H9 (cell line): ENCODE measurements around the gene CFAP100. TPM values are rescaled to one million over a fixed set of nuclear protein-coding genes. Genes with fewer than 3 reads are reported as not detected.

Source experiments
- DNase-seq: peaks from one replicate; pipeline ENCODE4 v3.0.0-alpha.2; 2017
- H2AFZ ChIP-seq: one replicate; pipeline ENCODE4 v1.6.1; 2013; ENCODE audit warnings: mild to moderate bottlenecking, low read length, control low read depth, moderate library complexity
- H2AK5ac ChIP-seq: 2 replicates; pipeline ENCODE4 v1.6.1; 2013; ENCODE audit warnings: low read length, control low read depth, mixed read lengths; ENCODE audit not compliant: insufficient read length
- H2BK120ac ChIP-seq: one replicate; pipeline ENCODE4 v1.6.1; 2013; ENCODE audit warnings: low read depth, mild to moderate bottlenecking, low read length, control low read depth, inconsistent platforms; ENCODE audit not compliant: poor library complexity, severe bottlenecking
- H2BK12ac ChIP-seq: 2 replicates; pipeline ENCODE4 v1.6.1; 2013; ENCODE audit warnings: low read length, control low read depth, mixed read lengths, low read depth; ENCODE audit not compliant: insufficient read length
- H2BK15ac ChIP-seq: 2 replicates; pipeline ENCODE4 v1.6.1; 2013; ENCODE audit warnings: low read depth, low read length, control low read depth
- H2BK20ac ChIP-seq: one replicate; pipeline ENCODE4 v1.6.1; 2013; ENCODE audit warnings: low read depth, mild to moderate bottlenecking, low read length, control low read depth, inconsistent platforms; ENCODE audit not compliant: poor library complexity, severe bottlenecking
- H2BK5ac ChIP-seq: 2 replicates; pipeline ENCODE4 v1.6.1; 2013; ENCODE audit warnings: low read length, control low read depth, mixed read lengths; ENCODE audit not compliant: insufficient read length
- H3K14ac ChIP-seq: 2 replicates; pipeline ENCODE4 v1.6.1; 2013; ENCODE audit warnings: low read length, control low read depth; ENCODE audit not compliant: insufficient read depth
- H3K18ac ChIP-seq: 2 replicates; pipeline ENCODE4 v1.6.1; 2013; ENCODE audit warnings: low read depth, mild to moderate bottlenecking, mixed read lengths, low read length, control low read depth; ENCODE audit not compliant: insufficient read length
- H3K23ac ChIP-seq: 2 replicates; pipeline ENCODE4 v1.6.1; 2013; ENCODE audit warnings: low read length, control low read depth, mixed read lengths, low read depth; ENCODE audit not compliant: insufficient read length
- H3K23me2 ChIP-seq: 2 replicates; pipeline ENCODE4 v1.6.1; 2013; ENCODE audit warnings: low read depth, mild to moderate bottlenecking, mixed read lengths, low read length, control low read depth; ENCODE audit not compliant: insufficient read length, poor library complexity, severe bottlenecking
- H3K27ac ChIP-seq: 2 replicates; pipeline ENCODE4 v1.5.1; 2013; ENCODE audit warnings: low read length, control low read depth, mixed read lengths, low read depth; ENCODE audit not compliant: insufficient read length
- H3K27me3 ChIP-seq: 2 replicates; pipeline ENCODE4 v1.6.1; 2013; ENCODE audit warnings: low read length, control low read depth, inconsistent platforms; ENCODE audit not compliant: insufficient read depth
- H3K4ac ChIP-seq: 2 replicates; pipeline ENCODE4 v1.6.1; 2013; ENCODE audit warnings: low read depth, mild to moderate bottlenecking, control low read depth, inconsistent platforms, low read length, moderate library complexity
- H3K4me1 ChIP-seq: 2 replicates; pipeline ENCODE4 v1.6.1; 2013; ENCODE audit warnings: low read length, control low read depth, inconsistent platforms; ENCODE audit not compliant: insufficient read depth
- H3K4me2 ChIP-seq: 2 replicates; pipeline ENCODE4 v1.6.1; 2013; ENCODE audit warnings: low read length, control low read depth, mixed read lengths; ENCODE audit not compliant: insufficient read length, insufficient read depth
- H3K56ac ChIP-seq: 2 replicates; pipeline ENCODE4 v1.6.1; 2013; ENCODE audit warnings: low read depth, mild to moderate bottlenecking, mixed read lengths, low read length, control low read depth; ENCODE audit not compliant: insufficient read length
- H3K79me1 ChIP-seq: 2 replicates; pipeline ENCODE4 v1.6.1; 2013; ENCODE audit warnings: low read depth, mild to moderate bottlenecking, moderate library complexity, low read length, control low read depth, inconsistent platforms; ENCODE audit not compliant: insufficient read depth, poor library complexity, severe bottlenecking
- H3K79me2 ChIP-seq: 2 replicates; pipeline ENCODE4 v1.6.1; 2013; ENCODE audit warnings: low read length, control low read depth, inconsistent platforms; ENCODE audit not compliant: insufficient read depth
- H3K9ac ChIP-seq: 2 replicates; pipeline ENCODE4 v1.6.1; 2013; ENCODE audit warnings: low read length, control low read depth, mixed read lengths; ENCODE audit not compliant: insufficient read length; ENCODE audit errors: extremely low read depth
- H3K9me3 ChIP-seq: one replicate; pipeline ENCODE4 v1.6.1; 2013; ENCODE audit warnings: low read depth, low read length, inconsistent platforms; ENCODE audit not compliant: control insufficient read depth
- H3T11ph ChIP-seq: one replicate; pipeline ENCODE4 v1.6.1; 2013; ENCODE audit warnings: mild to moderate bottlenecking, low read length, control low read depth, inconsistent platforms
- H4K20me1 ChIP-seq: one replicate; pipeline ENCODE4 v1.6.1; 2013; ENCODE audit not compliant: control insufficient read depth, insufficient read length, insufficient read depth
- H4K5ac ChIP-seq: 2 replicates; pipeline ENCODE4 v1.6.1; 2013; ENCODE audit warnings: low read depth, mild to moderate bottlenecking, mixed read lengths, low read length, control low read depth; ENCODE audit not compliant: insufficient read length
- H4K8ac ChIP-seq: replicated peaks from 2 replicates; pipeline ENCODE4 v1.6.1; 2013; ENCODE audit warnings: low read length, control low read depth, mixed read lengths, low read depth; ENCODE audit not compliant: insufficient read length
- H4K91ac ChIP-seq: 2 replicates; pipeline ENCODE4 v1.6.1; 2013; ENCODE audit warnings: low read depth, mild to moderate bottlenecking, moderate library complexity, mixed read lengths, low read length, control low read depth; ENCODE audit not compliant: insufficient read length
- H3K27ac Mint-ChIP-seq, 3 experiments: 2 replicates in 2 of 3; 3 replicates in 1 of 3; pipeline ENCODE4 v1.8.0; 2020 to 2021; ENCODE audit warnings: mixed read lengths in 3 of 3, mild to moderate bottlenecking in 1 of 3, moderate library complexity in 1 of 3
- H3K27me3 Mint-ChIP-seq: 2 replicates; pipeline ENCODE4 v1.8.0; 2021; ENCODE audit warnings: low read depth, mild to moderate bottlenecking, moderate library complexity, mixed read lengths
- H3K36me3 Mint-ChIP-seq, 3 experiments: 2 replicates in 2 of 3; 3 replicates in 1 of 3; pipeline ENCODE4 v1.8.0; 2020 to 2021; ENCODE audit warnings: low read depth in 3 of 3, mixed read lengths in 3 of 3; ENCODE audit not compliant: insufficient read depth in 1 of 3
- H3K4me1 Mint-ChIP-seq, 2 experiments: 2 replicates each; pipeline ENCODE4 v1.8.0; 2020; ENCODE audit warnings: mixed read lengths in 2 of 2
- H3K4me3 Mint-ChIP-seq, 2 experiments: 2 replicates in 1 of 2; 3 replicates in 1 of 2; pipeline ENCODE4 v1.8.0; 2020 to 2021; ENCODE audit warnings: mild to moderate bottlenecking in 2 of 2, mixed read lengths in 2 of 2, moderate library complexity in 1 of 2
- H3K9me3 Mint-ChIP-seq, 2 experiments: 2 replicates in 1 of 2; 3 replicates in 1 of 2; pipeline ENCODE4 v1.8.0; 2020; ENCODE audit warnings: mild to moderate bottlenecking in 2 of 2, mixed read lengths in 2 of 2, moderate library complexity in 1 of 2
- WGBS: extraction: QIAGEN DNeasy Blood & Tissue Kit; methylation state at CpG from one replicate; pipeline ENCODE4 v1.1.7; 2013; ENCODE audit warnings: missing lambda C conversion rate, low lambda C conversion rate, mixed read lengths; ENCODE audit not compliant: insufficient read length; ENCODE audit errors: extremely low coverage; 5-methylcytosine and 5-hydroxymethylcytosine counted together
- total RNA-seq: library from RNA; stranded (reverse); gene quantifications from 2 replicates; pipeline ENCODE4 v1.2.1, GENCODE V29; 2021
- TF ChIP-seq, protein P1 (sequence below): fragments of 200-600 bp; sonication (generic); conservative IDR thresholded peaks from 3 replicates; pipeline ENCODE4 v1.8.0; 2021; ENCODE audit warnings: antibody characterized with exemption, mild to moderate bottlenecking

CFAP100 gene
- total RNA-seq, 1 experiment from 2014 or later: 0.44 TPM

DNA sequence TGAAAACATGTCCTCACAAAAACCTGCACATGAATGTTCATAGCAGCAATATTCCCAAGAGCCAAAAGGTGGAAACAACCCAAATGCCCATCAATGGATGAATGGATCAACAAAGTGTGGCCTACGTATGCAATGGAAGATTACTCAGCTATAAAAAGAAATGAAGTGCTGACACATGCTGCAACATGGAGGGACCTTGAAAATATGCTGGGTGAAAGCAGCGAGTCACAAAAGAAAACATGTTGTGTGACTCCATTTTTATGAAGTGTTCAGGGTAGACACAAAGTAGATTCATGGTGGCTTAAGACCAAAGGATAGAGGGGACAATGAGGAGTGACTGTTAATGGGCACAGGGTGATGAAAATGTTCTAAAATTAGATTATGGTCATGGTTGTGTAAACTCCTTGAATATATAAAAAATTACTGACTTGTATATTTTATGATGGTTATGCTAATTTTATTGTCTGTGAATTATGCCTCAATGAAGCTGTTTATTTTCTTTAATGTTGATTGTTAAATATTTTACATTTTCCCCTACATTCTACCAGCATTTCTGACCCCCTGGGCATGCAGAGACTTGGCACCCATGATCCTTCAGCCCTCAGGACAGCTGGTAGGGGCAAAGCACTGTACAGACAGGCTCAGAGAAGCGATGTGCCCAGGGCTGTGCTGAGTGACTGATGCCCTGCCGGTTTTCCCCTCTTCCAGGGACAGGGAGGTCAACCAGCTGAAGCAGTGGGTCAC lies 37.8 kb downstream of the CFAP100 start:
- Histone ChIP-seq H3K14ac (no peak overlapping the region), H2BK20ac (no peak overlapping the region), H3K79me2 (no peaks in the 10 kb centered on the region), H2AFZ (no peak overlapping the region), H3K9ac (no peak overlapping the region), H2BK120ac (no peak overlapping the region), H3K9me3 (no peaks in the 10 kb centered on the region), H4K8ac (no peak overlapping the region), H2BK12ac (no peak overlapping the region), H4K5ac (no peak overlapping the region), H3T11ph (no peak overlapping the region), H3K4me2 (no peak overlapping the region), H3K23me2 (no peaks in the 10 kb centered on the region), H2AK5ac (no peak overlapping the region), H4K91ac (no peak overlapping the region), H2BK15ac (no peak overlapping the region), H3K18ac (no peak overlapping the region), H3K56ac (no peak overlapping the region), H3K4me1 (no peaks in the 10 kb centered on the region), H3K4ac (no peak overlapping the region), H3K79me1 (no peaks in the 10 kb centered on the region), H3K23ac (no peak overlapping the region), H3K27me3 (no peaks in the 10 kb centered on the region), H3K27ac (no peak overlapping the region), H4K20me1 (no peaks in the 10 kb centered on the region), H2BK5ac (no peak overlapping the region)
- Mint-ChIP-seq H3K4me1 (0 out of 4 replicates have a peak, but pooled peaks cover 0 to 2% of the 10 kb centered on the region in 2 experiments), H3K36me3 (peaks cover 2 to 15% (median 14%) of the 10 kb centered on the region in 3 experiments; a peak in 6 of 7 replicates), H3K27me3 (no peaks in the 10 kb centered on the region), H3K9me3 (peaks cover 0 to 2% of the 10 kb centered on the region in 2 experiments; a peak in 2 of 5 replicates), H3K4me3 (no peak overlapping the region), H3K27ac (no peak overlapping the region; a peak in 1 of 7 replicates)
- TF ChIP-seq, protein P1, sequence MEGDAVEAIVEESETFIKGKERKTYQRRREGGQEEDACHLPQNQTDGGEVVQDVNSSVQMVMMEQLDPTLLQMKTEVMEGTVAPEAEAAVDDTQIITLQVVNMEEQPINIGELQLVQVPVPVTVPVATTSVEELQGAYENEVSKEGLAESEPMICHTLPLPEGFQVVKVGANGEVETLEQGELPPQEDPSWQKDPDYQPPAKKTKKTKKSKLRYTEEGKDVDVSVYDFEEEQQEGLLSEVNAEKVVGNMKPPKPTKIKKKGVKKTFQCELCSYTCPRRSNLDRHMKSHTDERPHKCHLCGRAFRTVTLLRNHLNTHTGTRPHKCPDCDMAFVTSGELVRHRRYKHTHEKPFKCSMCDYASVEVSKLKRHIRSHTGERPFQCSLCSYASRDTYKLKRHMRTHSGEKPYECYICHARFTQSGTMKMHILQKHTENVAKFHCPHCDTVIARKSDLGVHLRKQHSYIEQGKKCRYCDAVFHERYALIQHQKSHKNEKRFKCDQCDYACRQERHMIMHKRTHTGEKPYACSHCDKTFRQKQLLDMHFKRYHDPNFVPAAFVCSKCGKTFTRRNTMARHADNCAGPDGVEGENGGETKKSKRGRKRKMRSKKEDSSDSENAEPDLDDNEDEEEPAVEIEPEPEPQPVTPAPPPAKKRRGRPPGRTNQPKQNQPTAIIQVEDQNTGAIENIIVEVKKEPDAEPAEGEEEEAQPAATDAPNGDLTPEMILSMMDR: no peak
- WGBS: no CpG with 5 or more reads among the region's 4 CpGs
- no peak for DNase-seq
